NT2/D1 (cell line): ENCODE results near the gene SPHK1.

Experiments used
- YY1 ChIP-seq: IDR thresholded peaks from 2 replicates; pipeline ENCODE4 v1.6.1; 2011; ENCODE audit not compliant: insufficient read length, insufficient read depth
- ZNF274 ChIP-seq: IDR thresholded peaks from 2 replicates; pipeline ENCODE4 v1.6.1; 2011; ENCODE audit warnings: mild to moderate bottlenecking, low read depth, low read length

- TF ChIP-seq ZNF274 (no peak), YY1 (no peak)
These were observed 41.3 kb upstream of the SPHK1 start for GRCh38 chr17:76343106-76343505.
